Breast epithelium (tissue), 4 donors: ENCODE measurements around the gene TNFSF13. TPM values are rescaled to one million over a fixed set of nuclear protein-coding genes. Genes with fewer than 3 reads are reported as not detected.

Source experiments
- DNase-seq, 2 donors: peaks; one replicate each; pipeline ENCODE4 v3.0.0-alpha.2; 2019; ENCODE audit warnings: low spot score in 2 of 2
- H3K27ac ChIP-seq, 2 donors: fragments of 200-600 bp; sonication (generic) in 1 of 2; one replicate each; pipeline ENCODE4 v1.5.1; 2016 to 2019; ENCODE audit warnings: mild to moderate bottlenecking in 1 of 2
- H3K27me3 ChIP-seq, 2 donors: fragments of 200-600 bp; sonication (generic) in 1 of 2; one replicate each; pipeline versions ENCODE4 v1.5.1 to v1.6.0; 2017 to 2019; ENCODE audit warnings: control low read depth in 1 of 2, mild to moderate bottlenecking in 1 of 2
- H3K36me3 ChIP-seq: fragments of 200-600 bp; one replicate; pipeline ENCODE4 v1.5.1; 2019
- H3K4me1 ChIP-seq, 2 donors: fragments of 200-600 bp; sonication (generic); one replicate each; pipeline ENCODE4 v1.5.1; 2016 to 2019; ENCODE audit warnings: control low read depth in 1 of 2
- H3K4me3 ChIP-seq, 3 donors: fragments of 200-600 bp; sonication (generic); 1 replicate in 2 of 3; 2 replicates in 1 of 3; pipeline ENCODE4 v1.5.1; 2016 to 2019; ENCODE audit warnings: mild to moderate bottlenecking in 3 of 3, moderate library complexity in 2 of 3
- H3K9me3 ChIP-seq, 2 donors: fragments of 200-600 bp; sonication (generic) in 1 of 2; one replicate each; pipeline ENCODE4 v1.5.1; 2016 to 2019; ENCODE audit warnings: control low read depth in 1 of 2
- POLR2A ChIP-seq: fragments of 450-650 bp; IDR thresholded peaks from one replicate; pipeline ENCODE4 v1.6.1; 2016; ENCODE audit warnings: antibody characterized with exemption, mild to moderate bottlenecking, moderate library complexity
- POLR2AphosphoS5 ChIP-seq, 3 donors: sonication (generic); formaldehyde crosslinking; IDR thresholded peaks; one replicate each; pipeline ENCODE4 v1.6.1; 2017; ENCODE audit warnings: antibody characterized with exemption in 3 of 3
- intact Hi-C: fragments of 100-400 bp; cut with DNase I; formaldehyde crosslinking; loops from one replicate; pipeline ENCODE4 v1.15.1; 2023; ENCODE audit warnings: low total_unique reads
- total RNA-seq, 3 donors: library from RNA; depleted of rRNA; stranded (reverse); fragments of >200 nt; gene quantifications; one replicate each; pipeline ENCODE4 v1.1.0, GENCODE V29; 2016
- TF ChIP-seq, protein P1 (sequence below), 3 donors: fragments of 450-650 bp; IDR thresholded peaks; one replicate each; pipeline ENCODE4 v1.5.1; 2016 to 2017; ENCODE audit warnings: antibody characterized with exemption in 3 of 3, mild to moderate bottlenecking in 3 of 3, moderate library complexity in 3 of 3

Gene TNFSF13
- total RNA-seq, 3 donors from 2014 or later = 25.2 to 36.7 (median 33.6) TPM

DNA sequence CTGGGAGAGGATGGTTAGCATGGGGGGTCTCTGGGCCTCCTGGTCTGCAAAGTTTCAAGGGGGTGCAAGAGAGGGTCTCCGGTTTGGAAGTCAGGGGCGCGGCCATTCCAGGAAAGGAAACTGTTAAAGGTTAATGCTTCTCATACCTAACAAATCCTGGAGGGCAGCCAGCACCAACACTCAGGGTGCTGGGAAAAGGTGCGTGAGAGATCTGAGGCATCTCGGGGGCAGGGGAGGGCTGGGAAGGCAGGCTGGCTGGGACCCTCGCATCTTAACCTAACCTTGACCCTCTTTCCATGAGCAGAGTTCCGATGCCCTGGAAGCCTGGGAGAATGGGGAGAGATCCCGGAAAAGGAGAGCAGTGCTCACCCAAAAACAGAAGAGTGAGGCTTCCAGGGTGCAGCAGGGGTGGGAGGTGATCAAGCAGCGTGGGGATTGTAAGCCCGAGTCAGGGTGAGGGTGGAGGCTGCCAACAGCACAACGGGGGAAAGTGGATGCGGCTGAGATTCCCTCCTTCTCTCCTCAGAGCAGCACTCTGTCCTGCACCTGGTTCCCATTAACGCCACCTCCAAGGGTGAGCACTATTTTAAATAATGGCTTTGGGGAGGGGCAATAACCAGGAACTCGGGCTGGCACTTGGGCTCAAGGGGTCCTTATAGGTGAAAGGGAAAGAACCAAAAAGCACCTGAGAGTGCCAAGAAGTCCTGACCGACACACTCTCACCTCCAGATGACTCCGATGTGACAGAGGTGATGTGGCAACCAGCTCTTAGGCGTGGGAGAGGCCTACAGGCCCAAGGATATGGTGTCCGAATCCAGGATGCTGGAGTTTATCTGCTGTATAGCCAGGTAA is 996 bp downstream of the TNFSF13 start:
- peak overlapping the region; percentile 98 to 99 for H3K27ac ChIP-seq

DNA sequence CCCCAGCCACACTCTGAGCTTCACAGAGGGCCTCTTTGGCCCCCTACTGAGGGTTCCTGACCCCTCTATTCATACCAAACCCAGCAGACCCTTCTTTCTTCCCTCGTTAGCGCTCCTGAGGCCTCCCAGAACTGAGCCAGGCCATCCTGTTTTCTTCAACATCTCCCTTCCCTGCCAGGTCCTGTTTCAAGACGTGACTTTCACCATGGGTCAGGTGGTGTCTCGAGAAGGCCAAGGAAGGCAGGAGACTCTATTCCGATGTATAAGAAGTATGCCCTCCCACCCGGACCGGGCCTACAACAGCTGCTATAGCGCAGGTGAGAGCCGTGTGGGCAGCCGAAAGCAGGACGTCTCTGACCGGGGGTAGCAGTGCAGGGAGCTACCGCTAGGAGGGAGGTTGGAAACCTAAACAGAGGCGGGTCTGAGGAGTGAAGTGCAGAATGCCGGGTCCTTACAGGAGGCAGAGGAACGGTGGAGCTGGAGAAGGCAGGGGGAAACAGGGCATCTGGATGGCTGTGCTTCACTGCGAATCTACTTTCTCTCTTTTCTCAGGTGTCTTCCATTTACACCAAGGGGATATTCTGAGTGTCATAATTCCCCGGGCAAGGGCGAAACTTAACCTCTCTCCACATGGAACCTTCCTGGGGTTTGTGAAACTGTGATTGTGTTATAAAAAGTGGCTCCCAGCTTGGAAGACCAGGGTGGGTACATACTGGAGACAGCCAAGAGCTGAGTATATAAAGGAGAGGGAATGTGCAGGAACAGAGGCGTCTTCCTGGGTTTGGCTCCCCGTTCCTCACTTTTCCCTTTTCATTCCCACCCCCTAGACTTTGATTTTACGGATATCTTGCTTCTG is 1.9 kb downstream of the TNFSF13 start:
- H3K36me3 ChIP-seq = no peaks in the 10 kb centered on the region
- peak; percentile 55 to 76 for DNase-seq
- H3K27ac ChIP-seq = peak overlapping the region; percentile 98 to 99
- H3K4me1 ChIP-seq = peaks cover 15 to 43% of the 10 kb centered on the region in 2 donors
- TF ChIP-seq, protein P1, sequence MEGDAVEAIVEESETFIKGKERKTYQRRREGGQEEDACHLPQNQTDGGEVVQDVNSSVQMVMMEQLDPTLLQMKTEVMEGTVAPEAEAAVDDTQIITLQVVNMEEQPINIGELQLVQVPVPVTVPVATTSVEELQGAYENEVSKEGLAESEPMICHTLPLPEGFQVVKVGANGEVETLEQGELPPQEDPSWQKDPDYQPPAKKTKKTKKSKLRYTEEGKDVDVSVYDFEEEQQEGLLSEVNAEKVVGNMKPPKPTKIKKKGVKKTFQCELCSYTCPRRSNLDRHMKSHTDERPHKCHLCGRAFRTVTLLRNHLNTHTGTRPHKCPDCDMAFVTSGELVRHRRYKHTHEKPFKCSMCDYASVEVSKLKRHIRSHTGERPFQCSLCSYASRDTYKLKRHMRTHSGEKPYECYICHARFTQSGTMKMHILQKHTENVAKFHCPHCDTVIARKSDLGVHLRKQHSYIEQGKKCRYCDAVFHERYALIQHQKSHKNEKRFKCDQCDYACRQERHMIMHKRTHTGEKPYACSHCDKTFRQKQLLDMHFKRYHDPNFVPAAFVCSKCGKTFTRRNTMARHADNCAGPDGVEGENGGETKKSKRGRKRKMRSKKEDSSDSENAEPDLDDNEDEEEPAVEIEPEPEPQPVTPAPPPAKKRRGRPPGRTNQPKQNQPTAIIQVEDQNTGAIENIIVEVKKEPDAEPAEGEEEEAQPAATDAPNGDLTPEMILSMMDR (IDR thresholded peaks at IDR 0.05) = peak; percentile 60 to 80 (median 75)
- TF ChIP-seq POLR2AphosphoS5 (IDR thresholded peaks at IDR 0.05) = peak in 2 of 3 donors; percentile 9 to 20
- TF ChIP-seq POLR2A = no peak
- no peaks in the 10 kb centered on the region for H3K9me3 ChIP-seq
- intact Hi-C loops = loop anchor here (10.0 kb wide), 1 partner anchor 46 kb away; no protein-coding TSS in a partner anchor
- no peaks in the 10 kb centered on the region for H3K27me3 ChIP-seq
- H3K4me3 ChIP-seq = peak overlapping the region; percentile 81 to 90 (median 89)

More for the DNA sequence above, 996 bp downstream of the TNFSF13 start:
- no peaks in the 10 kb centered on the region for H3K36me3 ChIP-seq
- H3K27me3 ChIP-seq = no peaks in the 10 kb centered on the region
- H3K4me1 ChIP-seq = peaks cover 15 to 43% of the 10 kb centered on the region in 2 donors
- intact Hi-C loops = loop anchor here (5.0 to 10.0 kb wide), 2 partner anchors 45 to 252 kb away; partner anchors contain the start of gene EIF5A
- no peaks in the 10 kb centered on the region for H3K9me3 ChIP-seq
- peak overlapping the region; percentile 81 to 90 (median 89) for H3K4me3 ChIP-seq
- TF ChIP-seq POLR2AphosphoS5 (IDR thresholded peaks at IDR 0.05) (no peak), POLR2A (no peak)
- TF ChIP-seq, protein P1 (IDR thresholded peaks at IDR 0.05) = no peak
- DNase-seq = peak in 1 of 2 donors; percentile 49

DNA sequence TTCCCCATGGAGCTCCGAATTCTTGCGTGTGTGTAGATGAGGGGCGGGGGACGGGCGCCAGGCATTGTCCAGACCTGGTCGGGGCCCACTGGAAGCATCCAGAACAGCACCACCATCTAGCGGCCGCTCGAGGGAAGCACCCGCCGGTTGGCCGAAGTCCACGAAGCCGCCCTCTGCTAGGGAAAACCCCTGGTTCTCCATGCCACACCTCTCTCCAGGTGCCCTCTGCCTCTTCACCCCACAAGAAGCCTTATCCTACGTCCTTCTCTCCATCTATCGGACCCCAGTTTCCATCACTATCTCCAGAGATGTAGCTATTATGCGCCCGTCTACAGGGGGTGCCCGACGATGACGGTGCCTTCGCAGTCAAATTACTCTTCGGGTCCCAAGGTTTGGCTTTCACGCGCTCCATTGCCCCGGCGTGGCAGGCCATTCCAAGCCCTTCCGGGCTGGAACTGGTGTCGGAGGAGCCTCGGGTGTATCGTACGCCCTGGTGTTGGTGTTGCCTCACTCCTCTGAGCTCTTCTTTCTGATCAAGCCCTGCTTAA is 2.6 kb downstream of the TNFSF13 start:
- intact Hi-C loops = loop anchor here (10.0 kb wide), 1 partner anchor 46 kb away; no protein-coding TSS in a partner anchor
- peak overlapping the region; percentile 81 to 90 (median 89) for H3K4me3 ChIP-seq
- H3K27ac ChIP-seq = peak overlapping the region; percentile 98 to 99
- no peaks in the 10 kb centered on the region for H3K9me3 ChIP-seq
- peak; percentile 91 to 96 for DNase-seq
- peaks cover 15 to 43% of the 10 kb centered on the region in 2 donors for H3K4me1 ChIP-seq
- TF ChIP-seq, protein P1 (IDR thresholded peaks at IDR 0.05) = peak; percentile 78 to 95 (median 90)
- TF ChIP-seq POLR2AphosphoS5 (IDR thresholded peaks at IDR 0.05) = peak in 1 of 3 donors; percentile 58
- TF ChIP-seq POLR2A = no peak
- no peaks in the 10 kb centered on the region for H3K27me3 ChIP-seq
- no peaks in the 10 kb centered on the region for H3K36me3 ChIP-seq

DNA sequence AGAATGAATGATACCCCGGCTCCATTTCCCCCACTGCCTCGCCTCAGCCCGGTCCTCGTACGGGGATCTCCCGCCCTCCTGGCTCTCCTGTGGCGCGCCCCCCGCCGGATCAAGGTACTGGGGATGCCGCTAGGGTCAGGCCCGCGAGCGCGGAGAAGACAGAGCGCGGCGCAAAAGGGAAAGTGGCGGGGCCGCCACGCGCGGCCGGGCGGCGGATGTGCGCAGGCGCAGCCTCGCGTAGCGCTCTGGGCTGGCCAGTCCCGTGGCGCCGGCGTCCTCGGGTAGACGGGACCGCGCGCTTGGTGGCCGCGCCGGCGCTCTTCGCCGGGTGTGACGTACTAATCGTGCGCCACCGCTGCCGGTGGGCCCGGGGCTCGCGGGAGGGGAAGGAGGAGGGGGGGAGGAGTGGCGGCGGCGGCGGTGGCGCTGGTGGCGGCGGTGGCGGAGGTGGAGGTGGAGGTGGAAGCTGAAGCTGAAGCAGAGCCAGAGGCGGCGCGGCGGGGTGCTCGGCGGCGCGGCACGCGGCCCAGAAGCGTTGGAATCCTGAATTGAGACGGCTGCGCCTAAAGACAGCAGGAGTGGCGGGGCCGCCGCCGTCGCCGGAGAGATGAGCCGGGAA is 3.1 kb downstream of the TNFSF13 start, which contains the start of gene SENP3:
Gene SENP3, plus strand, starts transcription at position 331 of the 619 bp plus-strand sequence. CDS start 1,158 bp downstream, outside the sequence.
- peak within 1 kb of the TSS; percentile 81 to 90 (median 89) for H3K4me3 ChIP-seq
- intact Hi-C loops = loop anchor here (10.0 kb wide), 1 partner anchor 47 kb away; no protein-coding TSS in a partner anchor
- H3K36me3 ChIP-seq = no peaks in the 10 kb centered on the region
- no peaks in the 10 kb centered on the region for H3K27me3 ChIP-seq
- no peaks in the 10 kb centered on the region for H3K9me3 ChIP-seq
- DNase-seq = peak; percentile 83 to 85
- TF ChIP-seq POLR2AphosphoS5 (IDR thresholded peaks at IDR 0.05) (peak in 2 of 3 donors; percentile 37 to 60), POLR2A (no peak)
- TF ChIP-seq, protein P1 (IDR thresholded peaks at IDR 0.05) = no peak
- H3K4me1 ChIP-seq = peaks cover 15 to 43% of the 10 kb centered on the region in 2 donors
- peak within 1 kb of the TSS; percentile 98 to 99 for H3K27ac ChIP-seq
